GM12878 (cell line): ENCODE measurements around the gene SLC2A1. TPM values are rescaled to one million over a fixed set of nuclear protein-coding genes. Genes with fewer than 3 reads are reported as not detected.
A peak's percentile ranks its signal among the peaks of the same experiment; 100 is the strongest.

ENCODE experiments used
- BCLAF1 ChIP-seq: fragments of 450-650 bp; IDR thresholded peaks from 2 replicates; pipeline ENCODE4 v1.6.1; 2017; ENCODE audit warnings: antibody characterized with exemption, mild to moderate bottlenecking, moderate library complexity
- CBX5 ChIP-seq: sonication (generic); IDR thresholded peaks from 2 replicates; pipeline ENCODE4 v1.6.1; 2016; ENCODE audit warnings: low read depth, moderate library complexity, mild to moderate bottlenecking, inconsistent platforms
- CEBPZ ChIP-seq: fragments of 150-350 bp; IDR thresholded peaks from 2 replicates; pipeline ENCODE4 v1.6.1; 2016; ENCODE audit warnings: low read depth, low read length
- DPF2 ChIP-seq: fragments of 450-650 bp; IDR thresholded peaks from 2 replicates; pipeline ENCODE4 v1.6.1; 2017; ENCODE audit warnings: mild to moderate bottlenecking
- E4F1 ChIP-seq: fragments of 450-650 bp; IDR thresholded peaks from 2 replicates; pipeline ENCODE4 v1.6.1; 2018; ENCODE audit warnings: borderline replicate concordance, mild to moderate bottlenecking; ENCODE audit not compliant: partially characterized antibody
- EZH2 ChIP-seq: IDR thresholded peaks from 2 replicates; pipeline ENCODE4 v1.6.1; 2012; ENCODE audit warnings: low read depth, mild to moderate bottlenecking, control low read depth, inconsistent platforms, low read length, borderline replicate concordance; ENCODE audit not compliant: control insufficient read depth
- HDAC2 ChIP-seq: fragments of 200-600 bp; sonication (generic); IDR thresholded peaks from 2 replicates; pipeline ENCODE4 v1.6.1; 2017
- HDGF ChIP-seq: fragments of 450-650 bp; IDR thresholded peaks from 2 replicates; pipeline ENCODE4 v1.6.1; 2016; ENCODE audit warnings: antibody characterized with exemption
- IRF3 ChIP-seq: fragments of 450-650 bp; IDR thresholded peaks from 2 replicates; pipeline ENCODE4 v1.6.1; 2014; ENCODE audit warnings: mild to moderate bottlenecking
- POU2F2 ChIP-seq: IDR thresholded peaks from 3 replicates; pipeline ENCODE4 v1.6.1; 2011; ENCODE audit warnings: low read depth, mild to moderate bottlenecking, low read length, borderline replicate concordance
- RCOR1 ChIP-seq: conservative IDR thresholded peaks from 2 replicates; pipeline ENCODE4 v1.6.1; 2012; ENCODE audit warnings: low read depth, low read length, improper control_type of control experiment
- SRF ChIP-seq, 2 experiments: IDR thresholded peaks; 2 replicates each; pipeline ENCODE4 v1.6.1; 2011; ENCODE audit warnings: low read depth in 2 of 2, low read length in 2 of 2, mild to moderate bottlenecking in 1 of 2, moderate library complexity in 1 of 2
- USF1 ChIP-seq: IDR thresholded peaks from 2 replicates; pipeline ENCODE4 v1.6.1; 2011; ENCODE audit warnings: borderline replicate concordance, low read depth, mild to moderate bottlenecking, moderate library complexity, mixed read lengths, low read length; ENCODE audit not compliant: insufficient read depth; ENCODE audit errors: extremely low read length
- ZBTB33 ChIP-seq: fragments of 450-650 bp; IDR thresholded peaks from 2 replicates; pipeline ENCODE4 v1.6.1; 2017; ENCODE audit warnings: mild to moderate bottlenecking
- ZNF24 ChIP-seq: fragments of 450-650 bp; IDR thresholded peaks from 2 replicates; pipeline ENCODE4 v1.6.1; 2017; ENCODE audit warnings: antibody characterized with exemption, mild to moderate bottlenecking
- ZNF384 ChIP-seq: IDR thresholded peaks from 2 replicates; pipeline ENCODE4 v1.6.1; 2012; ENCODE audit warnings: low read depth, mild to moderate bottlenecking, low read length, improper control_type of control experiment, borderline replicate concordance
- polyA plus RNA-seq, 11 experiments: library from polyadenylated mRNA; depleted of rRNA in 4 of 11; unstranded in 6 of 11; stranded (reverse) in 5 of 11; fragments of >200 nt; fragmentation: Nextera tagmentation in 4 of 11; fragmentation: Illumina TruSeq in 1 of 11; extraction: Ambion mirVana in 4 of 11; extraction: Trizol in 1 of 11; gene quantifications; 1 replicate in 1 of 11; 2 replicates in 10 of 11; pipeline versions ENCODE4 v1.2.1 to v1.2.3, GENCODE V29; 2011 to 2016; ENCODE audit warnings: inconsistent platforms in 2 of 11, missing spikeins in 2 of 11, low read depth in 1 of 11
- total RNA-seq, 4 experiments: library from RNA; depleted of rRNA in 3 of 4; stranded (reverse); fragments of >200 nt in 3 of 4; fragmentation: Illumina TruSeq in 1 of 4; extraction: Trizol in 1 of 4; gene quantifications; 2 replicates each; pipeline versions ENCODE4 v1.2.1 to v1.2.3, GENCODE V29; 2013 to 2021

The SLC2A1 gene
- total and polyA plus RNA-seq, 10 of the 15 experiments (the other 5 are each of a cell fraction or from before 2014, with no cell fraction given): 5.7 to 66.0 (median 44.2) TPM

DNA sequence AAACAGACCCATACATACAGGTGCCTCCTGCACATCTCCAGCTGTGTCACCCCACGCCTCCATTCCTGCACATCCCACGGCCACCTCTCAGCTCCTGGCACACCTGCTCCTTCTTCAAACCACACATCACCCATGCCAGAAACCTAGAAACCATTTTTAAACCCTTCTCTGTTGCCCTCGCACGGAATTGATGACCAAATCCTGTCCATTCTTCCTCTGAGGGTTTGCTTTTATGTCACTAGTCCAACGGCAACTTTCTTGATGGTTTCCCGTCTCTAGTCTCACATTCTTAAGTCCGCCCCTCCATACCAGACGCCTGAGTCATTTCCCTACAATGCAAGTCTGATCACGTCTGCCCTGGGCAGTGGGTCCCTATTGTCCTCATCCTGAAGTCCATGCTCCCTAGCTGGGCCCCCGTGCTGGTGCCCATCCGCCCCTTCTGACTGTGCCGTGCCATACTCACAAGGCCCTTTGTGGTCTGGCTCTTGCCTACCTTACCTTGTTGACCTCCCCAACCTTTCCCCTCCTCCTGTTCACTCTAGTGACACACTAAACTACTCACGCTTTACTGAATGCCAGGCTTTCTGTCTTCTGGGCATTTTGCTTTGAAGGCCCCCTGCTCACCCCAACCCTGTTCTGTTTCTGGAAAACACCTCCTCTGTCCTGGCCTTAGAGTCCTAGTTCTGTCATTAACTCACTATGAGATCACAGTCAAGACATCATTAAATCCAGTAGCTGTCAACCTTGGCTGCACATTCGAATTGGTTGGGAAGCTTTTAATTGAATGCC, 17.6 kb downstream of the SLC2A1 start (continued):
- TF ChIP-seq ZBTB33: no peak
- TF ChIP-seq POU2F2: peak; percentile 55; the same call in 1 of the 3 replicates
- TF ChIP-seq BCLAF1: no peak
- no peak for TF ChIP-seq HDAC2
- TF ChIP-seq USF1: no peak
- TF ChIP-seq ZNF24: no peak
- no peak for TF ChIP-seq E4F1
- TF ChIP-seq RCOR1: no peak
- TF ChIP-seq EZH2: no peak
- no peak for TF ChIP-seq HDGF
- TF ChIP-seq DPF2: 0 out of 2 replicates have a peak, but pooled peaks have one; percentile 39
- TF ChIP-seq IRF3: no peak
- no peak for TF ChIP-seq CBX5
- TF ChIP-seq SRF (IDR thresholded peaks at IDR 0.05; ENCODE audit: low read depth in 2 of 2, low read length in 2 of 2): no peak
- TF ChIP-seq ZNF384: no peak
- no peak for TF ChIP-seq CEBPZ
